ENCODE data around the gene LGR6. TPM values are rescaled to one million over a fixed set of nuclear protein-coding genes. Genes with fewer than 3 reads are reported as not detected.
"Not testable (repeated sequence)": the region's sequence is repeated elsewhere in the genome, so short reads cannot be mapped to it uniquely, and the experiment has no call there.

LGR6 gene
- total RNA-seq, 1 donor, result not detected

- DNase-seq (ENCODE audit: low read depth), result no peak
- TF ChIP-seq CTCF (IDR thresholded peaks at IDR 0.05; ENCODE audit: insufficient read depth, low read length), result no peak
Observed at GRCh38 chr1:202164271-202165037, 29.1 kb upstream of the LGR6 start.

GRCh38 chr1:202165267-202165941 lies 28.2 kb upstream of the LGR6 start:
- no peak for DNase-seq (ENCODE audit: low read depth)
- no peak overlapping the region for H3K4me3 ChIP-seq (ENCODE audit: low read depth, low read length)
- no peak for TF ChIP-seq CTCF (IDR thresholded peaks at IDR 0.05; ENCODE audit: insufficient read depth, low read length)

More at GRCh38 chr1:202164271-202165037, 29.1 kb upstream of the LGR6 start:
- H3K4me3 ChIP-seq (ENCODE audit: low read depth, low read length), result no peak overlapping the region

- no peak for TF ChIP-seq CTCF (IDR thresholded peaks at IDR 0.05; ENCODE audit: insufficient read depth, low read length)
- no peak overlapping the region for H3K4me3 ChIP-seq (ENCODE audit: low read depth, low read length)
- DNase-seq (ENCODE audit: low read depth), result no peak
Observed at GRCh38 chr1:202165942-202166843, 27.4 kb upstream of the LGR6 start.

- not testable (repeated sequence) for H3K4me3 ChIP-seq (ENCODE audit: low read depth, low read length); DNase-seq (ENCODE audit: low read depth)
Observed at GRCh38 chr1:202167054-202167453, 26.5 kb upstream of the LGR6 start.

GRCh38 chr1:202167708-202168415 lies 25.7 kb upstream of the LGR6 start:
- no peak overlapping the region for H3K4me3 ChIP-seq (ENCODE audit: low read depth, low read length)
- no peak for TF ChIP-seq CTCF (IDR thresholded peaks at IDR 0.05; ENCODE audit: insufficient read depth, low read length)
- peak; percentile 48 for DNase-seq (ENCODE audit: low read depth)

- no peak for TF ChIP-seq CTCF (IDR thresholded peaks at IDR 0.05; ENCODE audit: insufficient read depth, low read length)
- H3K4me3 ChIP-seq (ENCODE audit: low read depth, low read length), result no peak overlapping the region
- no peak for DNase-seq (ENCODE audit: low read depth)
Observed at GRCh38 chr1:202168861-202169260, 24.7 kb upstream of the LGR6 start.

Measured in fibroblast of the aortic adventitia (primary cell).